Ectodermal cell (in vitro differentiated cells): ENCODE measurements around the gene ACOD1.
"Not testable (repeated sequence)": the region's sequence is repeated elsewhere in the genome, so short reads cannot be mapped to it uniquely, and the experiment has no call there.

ENCODE experiments used
- H3K27ac ChIP-seq: 2 replicates; pipeline ENCODE4 v1.7.0; 2013; ENCODE audit warnings: mild to moderate bottlenecking, low read depth, low read length; ENCODE audit not compliant: insufficient read depth, poor library complexity, severe bottlenecking
- H3K27me3 ChIP-seq: 2 replicates; pipeline ENCODE4 v1.7.0; 2013; ENCODE audit warnings: mild to moderate bottlenecking, low read length; ENCODE audit not compliant: insufficient read depth, control insufficient read depth, poor library complexity, severe bottlenecking
- H3K36me3 ChIP-seq: one replicate; pipeline ENCODE4 v1.7.0; 2013; ENCODE audit warnings: low read length; ENCODE audit not compliant: control insufficient read depth, insufficient read depth
- H3K4me1 ChIP-seq: one replicate; pipeline ENCODE4 v1.7.0; 2013; ENCODE audit warnings: low read length; ENCODE audit not compliant: control insufficient read depth, insufficient read depth
- H3K4me3 ChIP-seq: 2 replicates; pipeline ENCODE4 v1.7.0; 2013; ENCODE audit warnings: low read depth, low read length, control low read depth; ENCODE audit not compliant: insufficient read depth
- H3K9me3 ChIP-seq: 2 replicates; pipeline ENCODE4 v1.7.0; 2013; ENCODE audit warnings: mild to moderate bottlenecking, low read length, moderate library complexity; ENCODE audit not compliant: control insufficient read depth
- WGBS, 2 experiments: methylation state at CpG; one replicate each; pipeline ENCODE4 v1.1.7; 2013; ENCODE audit warnings: missing lambda C conversion rate in 2 of 2; 5-methylcytosine and 5-hydroxymethylcytosine counted together

Gene ACOD1

DNA sequence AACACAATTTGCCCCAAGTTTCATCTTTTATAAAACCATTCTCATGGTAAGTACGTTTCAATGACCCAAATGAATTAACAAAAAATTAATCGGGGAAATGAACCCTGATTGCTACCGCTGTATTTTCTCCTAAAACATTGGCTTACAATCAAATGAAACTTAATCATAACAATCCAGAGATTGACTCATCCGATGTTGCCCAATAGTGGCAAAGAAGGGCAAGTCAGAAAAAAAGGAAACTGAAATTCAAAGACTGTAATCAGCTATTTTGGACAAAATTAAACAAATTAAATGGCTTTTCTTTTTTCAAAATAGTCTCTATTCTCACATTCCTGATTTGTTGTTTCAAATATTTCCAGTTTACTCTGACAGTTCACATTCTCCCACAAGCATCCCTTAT, 3.9 kb upstream of the ACOD1 start:
- Histone ChIP-seq H3K27ac (no peak overlapping the region), H3K4me3 (no peak overlapping the region), H3K9me3 (no peaks in the 10 kb centered on the region), H3K27me3 (no peaks in the 10 kb centered on the region), H3K36me3 (no peaks in the 10 kb centered on the region), H3K4me1 (no peaks in the 10 kb centered on the region)
- WGBS, 2 experiments = 94 to 96% methylated on average over 4 of the region's 4 CpGs

DNA sequence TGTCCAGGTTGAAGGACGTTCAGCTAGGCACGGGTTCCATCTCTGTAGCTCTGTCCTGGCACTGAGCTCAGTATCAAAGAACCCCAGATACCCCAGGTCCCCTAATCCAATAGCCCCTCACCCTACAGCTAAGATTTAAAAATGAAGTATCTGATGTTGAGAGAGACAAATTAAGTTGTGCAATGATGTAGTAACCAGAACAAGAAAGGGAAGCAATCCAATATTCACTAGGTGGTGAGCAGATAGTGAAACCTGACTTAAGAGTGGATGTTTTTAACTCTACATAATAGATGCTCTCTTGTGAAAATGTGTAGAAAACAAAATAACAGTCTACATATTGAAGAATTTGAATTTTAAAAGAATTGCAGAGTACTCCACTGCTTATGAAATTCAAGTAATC, 1.8 kb downstream of the ACOD1 start:
- Histone ChIP-seq H3K4me1 (no peaks in the 10 kb centered on the region), H3K4me3 (no peak overlapping the region), H3K9me3 (no peaks in the 10 kb centered on the region), H3K27ac (no peak overlapping the region), H3K36me3 (no peaks in the 10 kb centered on the region), H3K27me3 (no peaks in the 10 kb centered on the region)
- 98 to 100% methylated on average over 2 of the region's 2 CpGs for WGBS, 2 experiments

GRCh38 chr13:76953968-76954367, 5.7 kb downstream of the ACOD1 start:
- Histone ChIP-seq H3K4me1 (no peaks in the 10 kb centered on the region), H3K4me3 (no peak overlapping the region), H3K27me3 (no peaks in the 10 kb centered on the region), H3K27ac (no peak overlapping the region), H3K9me3 (no peaks in the 10 kb centered on the region), H3K36me3 (no peaks in the 10 kb centered on the region)
- 97 to 99% methylated on average over 3 of the region's 3 CpGs for WGBS, 2 experiments

GRCh38 chr13:76954538-76954937, 6.2 kb downstream of the ACOD1 start:
- no peaks in the 10 kb centered on the region for H3K9me3 ChIP-seq
- H3K4me3 ChIP-seq = no peak overlapping the region
- WGBS, 2 experiments = 86 to 89% methylated on average over 6 of the region's 6 CpGs
- H3K36me3 ChIP-seq = no peaks in the 10 kb centered on the region
- H3K27ac ChIP-seq = no peak overlapping the region
- H3K27me3 ChIP-seq = no peaks in the 10 kb centered on the region
- H3K4me1 ChIP-seq = no peaks in the 10 kb centered on the region

- no peaks in the 10 kb centered on the region for H3K4me1 ChIP-seq
- H3K9me3 ChIP-seq = no peaks in the 10 kb centered on the region
- 91 to 93% methylated on average over 4 of the region's 4 CpGs for WGBS, 2 experiments
- H3K36me3 ChIP-seq = no peaks in the 10 kb centered on the region
- H3K4me3 ChIP-seq = no peak overlapping the region
- H3K27ac ChIP-seq = no peak overlapping the region
- H3K27me3 ChIP-seq = no peaks in the 10 kb centered on the region
Measured at GRCh38 chr13:76955193-76955592, 6.9 kb downstream of the ACOD1 start.

- WGBS, 2 experiments = 94 to 96% methylated on average over 5 of the region's 5 CpGs
- no peaks in the 10 kb centered on the region for H3K27me3 ChIP-seq
- no peak overlapping the region for H3K4me3 ChIP-seq
- no peaks in the 10 kb centered on the region for H3K4me1 ChIP-seq
- H3K9me3 ChIP-seq = no peaks in the 10 kb centered on the region
- H3K27ac ChIP-seq = no peak overlapping the region
- no peaks in the 10 kb centered on the region for H3K36me3 ChIP-seq
Measured at GRCh38 chr13:76955661-76956060, 7.3 kb downstream of the ACOD1 start.

DNA sequence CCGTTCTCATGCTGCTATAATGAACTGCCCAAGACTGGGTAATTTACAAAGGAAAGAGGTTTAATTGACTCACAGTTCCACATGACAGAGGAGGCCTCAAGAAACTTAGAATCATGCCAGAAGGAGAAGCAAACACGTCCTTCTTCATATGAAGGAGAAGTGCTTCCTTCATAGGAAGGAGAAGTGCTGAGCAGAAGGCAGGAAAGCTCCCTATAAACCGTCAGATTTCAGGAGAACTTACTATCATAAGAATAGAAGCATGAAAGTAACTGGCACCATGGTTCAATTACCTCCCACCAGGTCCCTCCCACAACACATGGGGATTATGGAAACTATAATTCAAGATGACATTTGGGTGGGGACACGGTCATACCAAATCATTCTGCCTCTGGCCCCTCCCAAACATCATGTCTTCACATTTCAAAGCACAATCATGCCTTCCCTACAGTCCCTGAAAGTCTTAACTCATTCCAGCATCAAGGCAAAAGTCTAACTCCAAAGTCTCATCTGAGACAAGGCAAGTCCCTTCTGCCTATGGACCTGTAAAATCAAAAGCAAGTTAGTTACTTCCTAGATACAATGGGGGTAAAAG, 10.6 kb downstream of the ACOD1 start:
- Histone ChIP-seq H3K4me1 (no peaks in the 10 kb centered on the region), H3K4me3 (no peak overlapping the region), H3K27ac (no peak overlapping the region), H3K27me3 (no peaks in the 10 kb centered on the region), H3K9me3 (no peaks in the 10 kb centered on the region), H3K36me3 (no peaks in the 10 kb centered on the region)
- WGBS, 2 experiments = 84 to 94% methylated on average over 4 of the region's 4 CpGs

- not testable (repeated sequence) for H3K36me3 ChIP-seq, H3K9me3 ChIP-seq, H3K4me1 ChIP-seq, H3K27ac ChIP-seq, H3K27me3 ChIP-seq, H3K4me3 ChIP-seq
Measured at GRCh38 chr13:76959734-76960133, 11.4 kb downstream of the ACOD1 start.

- 93 to 94% methylated on average over 6 of the region's 6 CpGs for WGBS, 2 experiments
- Histone ChIP-seq H3K27ac (no peak overlapping the region), H3K27me3 (no peaks in the 10 kb centered on the region), H3K4me1 (no peaks in the 10 kb centered on the region), H3K36me3 (no peaks in the 10 kb centered on the region), H3K4me3 (no peak overlapping the region), H3K9me3 (no peaks in the 10 kb centered on the region)
Measured at GRCh38 chr13:76965759-76966421, 17.6 kb downstream of the ACOD1 start.

DNA sequence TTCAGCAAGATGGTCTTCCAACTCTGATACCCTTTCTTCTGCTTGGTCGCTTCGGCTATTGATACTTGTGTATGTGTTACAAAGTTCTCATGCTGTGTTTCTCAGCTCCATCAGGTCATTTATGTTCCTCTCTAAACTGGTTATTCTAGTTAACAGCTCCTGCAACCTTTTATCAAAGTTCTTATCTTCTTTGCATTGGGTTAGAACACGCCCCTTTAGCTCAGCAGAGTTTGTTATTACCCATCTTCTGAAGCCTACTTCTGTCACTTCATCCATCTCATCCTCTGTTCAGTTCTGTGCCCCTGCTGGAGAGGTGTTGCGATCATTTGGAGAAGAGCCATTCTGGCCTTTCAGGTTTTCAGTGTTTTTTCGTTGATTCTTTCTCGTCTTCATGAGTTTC, 18.7 kb downstream of the ACOD1 start:
- no peaks in the 10 kb centered on the region for H3K9me3 ChIP-seq
- no peak overlapping the region for H3K27ac ChIP-seq
- no peak overlapping the region for H3K4me3 ChIP-seq
- H3K36me3 ChIP-seq = no peaks in the 10 kb centered on the region
- H3K4me1 ChIP-seq = no peaks in the 10 kb centered on the region
- H3K27me3 ChIP-seq = no peaks in the 10 kb centered on the region
- 92 to 94% methylated on average over 6 of the region's 6 CpGs for WGBS, 2 experiments
